GM12878 (cell line): ENCODE results near the gene ZFPM1. TPM values are rescaled to one million over a fixed set of nuclear protein-coding genes. Genes with fewer than 3 reads are reported as not detected.

Experiments
- ATAC-seq: fragments of 200-7000 bp; cut with Tn5 transposase; 3 replicates; pipeline ENCODE4 v1.9.1; 2020; ENCODE audit warnings: mild to moderate bottlenecking, moderate library complexity
- BruUV-seq: library from RNA; stranded (reverse); fragments of 400-500 nt; replicated peaks from 2 replicates; lab custom pipeline; 2021; lab: Mats Ljungman, UMichigan
- CTCF ChIA-PET: fragments of 300-600 bp; sonication (Branson Sonifier 250); formaldehyde crosslinking; extraction: SDS; loops from one replicate; lab custom pipeline; 2021; ENCODE audit warnings: inconsistent platforms; lab: Yijun Ruan, JAX
- POLR2A ChIA-PET: fragments of 350-600 bp; formaldehyde crosslinking; extraction: SDS; loops from one replicate; lab custom pipeline; 2021; ENCODE audit warnings: inconsistent platforms; lab: Charles Lee
- RAD21 ChIA-PET: fragments of 300-600 bp; sonication (Branson Sonifier 250); formaldehyde crosslinking; loops from one replicate; lab custom pipeline; 2023; ENCODE audit warnings: antibody characterized with exemption; ENCODE audit not compliant: unreplicated experiment; lab: Charles Lee
- SMC1A ChIA-PET: fragments of 300-600 bp; sonication (Branson Sonifier 250); formaldehyde crosslinking; loops from one replicate; lab custom pipeline; 2023; ENCODE audit not compliant: unreplicated experiment, uncharacterized antibody; lab: Charles Lee
- DNase-seq: peaks from one replicate; pipeline ENCODE4 v3.0.0-alpha.2; 2011; ENCODE audit warnings: low read depth, low spot score
- FAIRE-seq: peaks from 3 replicates; lab custom pipeline; 2011; peaks lifted over from hg19 to GRCh38; lab: Jason Lieb, UNC
- H2AFZ ChIP-seq: 2 replicates; pipeline ENCODE4 v1.6.0; 2011; ENCODE audit warnings: low read depth, low read length, control low read depth; ENCODE audit not compliant: control insufficient read depth
- H3K27ac ChIP-seq: 2 replicates; pipeline ENCODE4 v1.5.1; 2011; ENCODE audit warnings: control low read depth; ENCODE audit not compliant: control insufficient read depth, insufficient read depth
- H3K27me3 ChIP-seq, 2 experiments: replicated peaks in 1 of 2; 2 replicates each; pipeline versions ENCODE4 v1.6.0 to v1.6.1; 2011; ENCODE audit warnings: low read length in 1 of 2; ENCODE audit not compliant: control insufficient read depth in 2 of 2, insufficient read depth in 2 of 2
- H3K36me3 ChIP-seq, 2 experiments: 2 replicates each; pipeline ENCODE4 v1.5.1; 2011; ENCODE audit warnings: low read length in 1 of 2; ENCODE audit not compliant: control insufficient read depth in 2 of 2, insufficient read depth in 2 of 2
- H3K4me1 ChIP-seq: 2 replicates; pipeline ENCODE4 v1.6.1; 2011; ENCODE audit warnings: mild to moderate bottlenecking, low read length, moderate library complexity, mixed read lengths; ENCODE audit not compliant: control insufficient read depth, insufficient read depth
- H3K4me2 ChIP-seq: 2 replicates; pipeline ENCODE4 v1.6.0; 2011; ENCODE audit warnings: control low read depth; ENCODE audit not compliant: control insufficient read depth, insufficient read depth
- H3K4me3 ChIP-seq: fragments of 200-600 bp; sonication (generic); 2 replicates; pipeline ENCODE4 v1.5.1; 2016
- H3K79me2 ChIP-seq: 2 replicates; pipeline ENCODE4 v1.6.0; 2011; ENCODE audit warnings: low read length; ENCODE audit not compliant: control insufficient read depth, insufficient read depth
- H3K9ac ChIP-seq: 2 replicates; pipeline ENCODE4 v1.8.0; 2011; ENCODE audit warnings: low read length, control low read depth, mixed read lengths; ENCODE audit not compliant: control insufficient read depth, insufficient read depth
- H3K9me3 ChIP-seq: replicated peaks from 3 replicates; pipeline ENCODE4 v1.5.1; 2011; ENCODE audit warnings: mild to moderate bottlenecking, low read length; ENCODE audit not compliant: control insufficient read depth, insufficient read depth
- H4K20me1 ChIP-seq: 2 replicates; pipeline ENCODE4 v1.6.0; 2011; ENCODE audit not compliant: control insufficient read depth, insufficient read depth
- CEBPZ ChIP-seq: fragments of 150-350 bp; IDR thresholded peaks from 2 replicates; pipeline ENCODE4 v1.6.1; 2016; ENCODE audit warnings: low read depth, low read length
- CHD1 ChIP-seq: IDR thresholded peaks from 2 replicates; pipeline ENCODE4 v1.6.1; 2012; ENCODE audit warnings: low read depth, low read length, improper control_type of control experiment
- CHD2 ChIP-seq: IDR thresholded peaks from 2 replicates; pipeline ENCODE4 v1.6.1; 2011; ENCODE audit warnings: low read depth, low read length, improper control_type of control experiment, borderline replicate concordance
- EP300 ChIP-seq, 2 experiments: fragments of 150-350 bp in 1 of 2; IDR thresholded peaks; 2 replicates each; pipeline ENCODE4 v1.6.1; 2011 to 2012; ENCODE audit warnings: low read depth in 2 of 2, low read length in 2 of 2, borderline replicate concordance in 1 of 2, improper control_type of control experiment in 1 of 2, inconsistent platforms in 1 of 2; ENCODE audit not compliant: control insufficient read depth in 1 of 2
- POU2F2 ChIP-seq: IDR thresholded peaks from 3 replicates; pipeline ENCODE4 v1.6.1; 2011; ENCODE audit warnings: low read depth, mild to moderate bottlenecking, low read length, borderline replicate concordance
- RBBP5 ChIP-seq: fragments of 200-600 bp; sonication (generic); conservative IDR thresholded peaks from 2 replicates; pipeline ENCODE4 v1.6.1; 2016
- ZNF207 ChIP-seq: fragments of 450-650 bp; IDR thresholded peaks from 2 replicates; pipeline ENCODE4 v1.6.1; 2014; ENCODE audit warnings: antibody characterized with exemption, mild to moderate bottlenecking, borderline replicate concordance
- WGBS: methylation state at CpG from one replicate; pipeline ENCODE4 v1.1.6; 2016; ENCODE audit warnings: low lambda C conversion rate; ENCODE audit not compliant: insufficient replicate concordance, insufficient coverage; ENCODE audit errors: missing lambda C conversion rate; 5-methylcytosine and 5-hydroxymethylcytosine counted together
- in situ Hi-C: fragments of 300-500 bp; cut with MboI; formaldehyde crosslinking; loops from 9 replicates; pipeline ENCODE4 v1.14.3; 2018; ENCODE audit warnings: mixed read lengths
- intact Hi-C: fragments of 100-400 bp; cut with micrococcal nuclease; formaldehyde crosslinking; loops from one replicate; pipeline ENCODE4 v1.14.2; 2022; ENCODE audit not compliant: unreplicated experiment
- polyA plus RNA-seq, 11 experiments: library from polyadenylated mRNA; depleted of rRNA in 4 of 11; unstranded in 6 of 11; stranded (reverse) in 5 of 11; fragments of >200 nt; fragmentation: Nextera tagmentation in 4 of 11; fragmentation: Illumina TruSeq in 1 of 11; extraction: Ambion mirVana in 4 of 11; extraction: Trizol in 1 of 11; gene quantifications; 1 replicate in 1 of 11; 2 replicates in 10 of 11; pipeline versions ENCODE4 v1.2.1 to v1.2.3, GENCODE V29; 2011 to 2016; ENCODE audit warnings: inconsistent platforms in 2 of 11, missing spikeins in 2 of 11, low read depth in 1 of 11
- total RNA-seq, 4 experiments: library from RNA; depleted of rRNA in 3 of 4; stranded (reverse); fragments of >200 nt in 3 of 4; fragmentation: Illumina TruSeq in 1 of 4; extraction: Trizol in 1 of 4; gene quantifications; 2 replicates each; pipeline versions ENCODE4 v1.2.1 to v1.2.3, GENCODE V29; 2013 to 2021
- TF ChIP-seq, protein P1 (sequence below): IDR thresholded peaks from 2 replicates; pipeline ENCODE4 v1.6.1; 2011; ENCODE audit warnings: borderline replicate concordance, low read depth, mild to moderate bottlenecking, moderate library complexity, mixed read lengths, low read length; ENCODE audit not compliant: insufficient read depth; ENCODE audit errors: extremely low read length

The ZFPM1 gene
- total and polyA plus RNA-seq, 10 of the 15 experiments (the other 5 are each of a cell fraction or from before 2014, with no cell fraction given), result 0.02 to 5.1 (median 0.30) TPM

GRCh38 chr16:88495268-88495772 is 42.2 kb downstream of the ZFPM1 start:
- Histone ChIP-seq H3K9ac (no peak overlapping the region), H3K36me3 (peaks cover 0 to 1% of the 10 kb centered on the region in 2 experiments; a peak in 2 of 4 replicates), H3K4me1 (no peaks in the 10 kb centered on the region), H3K4me2 (no peak overlapping the region), H3K4me3 (no peak overlapping the region), H3K9me3 (no peaks in the 10 kb centered on the region), H3K79me2 (no peaks in the 10 kb centered on the region), H3K27ac (no peak overlapping the region), H4K20me1 (no peaks in the 10 kb centered on the region), H2AFZ (no peak overlapping the region), H3K27me3 (no peaks in the 10 kb centered on the region)
- 39% methylated on average over 14 of the region's 15 CpGs for WGBS
- intact Hi-C loops (no loop called here), in situ Hi-C loops (no loop called here)
- no TSS peak for BruUV-seq
- FAIRE-seq, result no peak
- ATAC-seq, result no peak; the same call in 2 of the 3 replicates
- CTCF ChIA-PET, result no interaction called here
- DNase-seq, result no peak
- RAD21 ChIA-PET, result no interaction called here
- no peak for TF ChIP-seq RBBP5
- TF ChIP-seq ZNF207, result no peak
- no peak for TF ChIP-seq CEBPZ
- TF ChIP-seq CHD2, result no peak
- TF ChIP-seq CHD1, result no peak
- no peak for TF ChIP-seq POU2F2
- TF ChIP-seq EP300 (IDR thresholded peaks at IDR 0.05; ENCODE audit: borderline replicate concordance in 1 of 2, control insufficient read depth in 1 of 2, low read depth in 2 of 2, low read length in 2 of 2), result no peak
- TF ChIP-seq, protein P1, sequence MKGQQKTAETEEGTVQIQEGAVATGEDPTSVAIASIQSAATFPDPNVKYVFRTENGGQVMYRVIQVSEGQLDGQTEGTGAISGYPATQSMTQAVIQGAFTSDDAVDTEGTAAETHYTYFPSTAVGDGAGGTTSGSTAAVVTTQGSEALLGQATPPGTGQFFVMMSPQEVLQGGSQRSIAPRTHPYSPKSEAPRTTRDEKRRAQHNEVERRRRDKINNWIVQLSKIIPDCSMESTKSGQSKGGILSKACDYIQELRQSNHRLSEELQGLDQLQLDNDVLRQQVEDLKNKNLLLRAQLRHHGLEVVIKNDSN, result no peak
- SMC1A ChIA-PET, result no interaction called here
- POLR2A ChIA-PET, result no interaction called here
